GM21619 (cell line): ENCODE results near the gene ACTN1.

Experiments used
- ATAC-seq: cut with Tn5 transposase; IDR thresholded peaks from one replicate; pipeline ENCODE4 v1.9.1; 2021; ENCODE audit not compliant: unreplicated experiment

ACTN1 gene

GRCh38 chr14:68921049-68921448 lies 58.1 kb downstream of the ACTN1 start:
- ATAC-seq = no peak

- ATAC-seq = no peak
Observed at GRCh38 chr14:68919129-68919927, 59.8 kb downstream of the ACTN1 start.

- no peak for ATAC-seq
Observed at GRCh38 chr14:68918612-68919011, 60.5 kb downstream of the ACTN1 start.

GRCh38 chr14:68916358-68916941 lies 62.7 kb downstream of the ACTN1 start:
- no peak for ATAC-seq

- ATAC-seq = no peak
Observed at GRCh38 chr14:68913516-68913915, 65.6 kb downstream of the ACTN1 start.

GRCh38 chr14:68911594-68912227 lies 67.4 kb downstream of the ACTN1 start:
- ATAC-seq = no peak

- no peak for ATAC-seq
Observed at GRCh38 chr14:68910540-68910939, 68.6 kb downstream of the ACTN1 start.

GRCh38 chr14:68908803-68909202 lies 70.3 kb downstream of the ACTN1 start:
- no peak for ATAC-seq

GRCh38 chr14:68908201-68908600 lies 70.9 kb downstream of the ACTN1 start:
- no peak for ATAC-seq

GRCh38 chr14:68906439-68906838 lies 72.7 kb downstream of the ACTN1 start:
- ATAC-seq = no peak

- no peak for ATAC-seq
Observed at GRCh38 chr14:68905107-68905895, 73.8 kb downstream of the ACTN1 start.

GRCh38 chr14:68902357-68902756 lies 76.7 kb downstream of the ACTN1 start:
- no peak for ATAC-seq

- ATAC-seq = no peak
Observed at GRCh38 chr14:68899033-68899603, 80.0 kb downstream of the ACTN1 start.

GRCh38 chr14:68898248-68899032 lies 80.7 kb downstream of the ACTN1 start:
- no peak for ATAC-seq

- ATAC-seq = no peak
Observed at GRCh38 chr14:68897559-68898155, 81.4 kb downstream of the ACTN1 start.

GRCh38 chr14:68896132-68896531 lies 83.0 kb downstream of the ACTN1 start:
- ATAC-seq = no peak

GRCh38 chr14:68894802-68895703 lies 84.0 kb downstream of the ACTN1 start:
- no peak for ATAC-seq

- ATAC-seq = no peak
Observed at GRCh38 chr14:68894123-68894522, 85.0 kb downstream of the ACTN1 start.

GRCh38 chr14:68893566-68893965 lies 85.5 kb downstream of the ACTN1 start:
- ATAC-seq = no peak
